Measurements from ENCODE around the gene PDZD2. TPM values are rescaled to one million over a fixed set of nuclear protein-coding genes. Genes with fewer than 3 reads are reported as not detected.

Gene PDZD2
- total RNA-seq (3.4 and 6.9 TPM in 2 replicates), polyA plus RNA-seq (0.65 and 0.66 TPM in 2 replicates), polyA minus RNA-seq (1.5 and 4.6 TPM in 2 replicates), Bru-seq, nascent RNA (percentile 44 among the genes with signal in this experiment), BruChase-seq, experiment 1, labeled RNA remaining after a 6-hour chase (percentile 20 among the genes with signal in this experiment), BruChase-seq, experiment 2, labeled RNA remaining after a 2-hour chase (percentile 26 among the genes with signal in this experiment)
- 0.69 and 0.92 TPM in 2 replicates for polyA plus RNA-seq (2011; cell fraction: cytosol; rRNA removed)
- 1.4 and 1.7 TPM in 2 replicates for polyA plus RNA-seq (2011; cell fraction: nucleus; rRNA removed)
- 0.52 and 1.2 TPM in 2 replicates for polyA plus RNA-seq (2012)
- 2.8 TPM for polyA minus RNA-seq (2011; cell fraction: cytosol; rRNA and poly(A)+ RNA removed)
- 2.4 and 3.4 TPM in 2 replicates for polyA minus RNA-seq (2011; cell fraction: nucleus; rRNA and poly(A)+ RNA removed)
- long read RNA-seq, partial matches to known transcripts, result 1 of 10 reads
- long read RNA-seq, other reads (novel, unspliced or antisense), result 9 of 10 reads

GRCh38 chr5:31638748-31639418 lies at the start of gene PDZD2:
TSS of gene PDZD2 (plus strand) at chr5:31639131.
- TF ChIP-seq, protein P1, sequence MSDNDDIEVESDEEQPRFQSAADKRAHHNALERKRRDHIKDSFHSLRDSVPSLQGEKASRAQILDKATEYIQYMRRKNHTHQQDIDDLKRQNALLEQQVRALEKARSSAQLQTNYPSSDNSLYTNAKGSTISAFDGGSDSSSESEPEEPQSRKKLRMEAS (IDR thresholded peaks at IDR 0.05; ENCODE audit: insufficient read depth, insufficient read length), result no peak
- TF ChIP-seq FOS (IDR thresholded peaks at IDR 0.05; ENCODE audit: borderline replicate concordance, insufficient read depth, low read length), result no peak
- TF ChIP-seq POLR2AphosphoS5 (IDR thresholded peaks at IDR 0.05; ENCODE audit: insufficient read depth, low read depth, low read length), result no peak
- TF ChIP-seq, protein P2, sequence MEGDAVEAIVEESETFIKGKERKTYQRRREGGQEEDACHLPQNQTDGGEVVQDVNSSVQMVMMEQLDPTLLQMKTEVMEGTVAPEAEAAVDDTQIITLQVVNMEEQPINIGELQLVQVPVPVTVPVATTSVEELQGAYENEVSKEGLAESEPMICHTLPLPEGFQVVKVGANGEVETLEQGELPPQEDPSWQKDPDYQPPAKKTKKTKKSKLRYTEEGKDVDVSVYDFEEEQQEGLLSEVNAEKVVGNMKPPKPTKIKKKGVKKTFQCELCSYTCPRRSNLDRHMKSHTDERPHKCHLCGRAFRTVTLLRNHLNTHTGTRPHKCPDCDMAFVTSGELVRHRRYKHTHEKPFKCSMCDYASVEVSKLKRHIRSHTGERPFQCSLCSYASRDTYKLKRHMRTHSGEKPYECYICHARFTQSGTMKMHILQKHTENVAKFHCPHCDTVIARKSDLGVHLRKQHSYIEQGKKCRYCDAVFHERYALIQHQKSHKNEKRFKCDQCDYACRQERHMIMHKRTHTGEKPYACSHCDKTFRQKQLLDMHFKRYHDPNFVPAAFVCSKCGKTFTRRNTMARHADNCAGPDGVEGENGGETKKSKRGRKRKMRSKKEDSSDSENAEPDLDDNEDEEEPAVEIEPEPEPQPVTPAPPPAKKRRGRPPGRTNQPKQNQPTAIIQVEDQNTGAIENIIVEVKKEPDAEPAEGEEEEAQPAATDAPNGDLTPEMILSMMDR (IDR thresholded peaks at IDR 0.05; ENCODE audit: extremely low read depth in 1 of 2, insufficient read depth in 1 of 2, low read depth in 1 of 2, low read length in 2 of 2), result peak; percentile 20 to 45
- TF ChIP-seq GATA2 (IDR thresholded peaks at IDR 0.05; ENCODE audit: insufficient read depth, insufficient read length, low read depth, low read length), result no peak
- dilution Hi-C loops (cut with MboI; ENCODE audit: extremely low pct_ligation_motif_present, low sequenced_read_pairs) (no loop called here), intact Hi-C loops (cut with micrococcal nuclease) (no loop called here)
- H3K9ac ChIP-seq (replicated peaks; ENCODE audit: extremely low read depth, insufficient read depth, low read length), result no peak within 1 kb of the TSS
- no peaks in the 10 kb centered on the region for H3K36me3 ChIP-seq (ENCODE audit: control insufficient read depth in 2 of 2, extremely low read depth in 1 of 2, insufficient read depth in 2 of 2, low read length in 2 of 2)
- H3K4me2 ChIP-seq (ENCODE audit: insufficient read depth, low read length), result peak within 1 kb of the TSS; percentile 64
- DNase-seq (ENCODE audit: low read depth, low spot score) (peak; percentile 71), FAIRE-seq (peak; percentile 82)
- no peaks in the 10 kb centered on the region for H3K9me1 ChIP-seq (replicated peaks; ENCODE audit: control insufficient read depth, extremely low read depth, insufficient read depth, low read length)
- no peaks in the 10 kb centered on the region for H4K20me1 ChIP-seq (replicated peaks; ENCODE audit: control insufficient read depth, extremely low read depth, insufficient read depth, low read length)
- peak within 1 kb of the TSS; percentile 89 for H2AFZ ChIP-seq (ENCODE audit: low read depth, low read length)
- H3K4me3 ChIP-seq (replicated peaks in 1 of 3; ENCODE audit: insufficient read depth in 1 of 3, low read depth in 1 of 3, low read length in 3 of 3), result peak within 1 kb of the TSS; percentile 34 to 47 (median 36)
- ChIA-PET POLR2A (no interaction called here), CTCF (interaction anchor here (0.7 to 2.0 kb wide), 10 partner anchors 8 to 454 kb away, joined by 3 to 9 read pairs (median 4); no protein-coding TSS in a partner anchor)
- no peaks in the 10 kb centered on the region for H3K4me1 ChIP-seq (ENCODE audit: control insufficient read depth, extremely low read depth, insufficient read depth, low read length)
- no TSS peak for BruUV-seq (replicated peaks)
- no peaks in the 10 kb centered on the region for H3K9me3 ChIP-seq (replicated peaks; ENCODE audit: control insufficient read depth, insufficient read depth, low read length)
- peaks cover 14 to 30% of the 10 kb centered on the region in 2 experiments for H3K27me3 ChIP-seq (ENCODE audit: control insufficient read depth in 2 of 2, insufficient read depth in 2 of 2, low read length in 2 of 2)
- H3K79me2 ChIP-seq (ENCODE audit: control insufficient read depth, insufficient read depth, low read length), result no peaks in the 10 kb centered on the region
- no peak within 1 kb of the TSS for H3K27ac ChIP-seq (ENCODE audit: insufficient read depth, low read depth, low read length)

All from endothelial cell of umbilical vein (primary cell).